Ascending aorta (tissue), 2 donors: ENCODE measurements around the gene HECW1. TPM values are rescaled to one million over a fixed set of nuclear protein-coding genes. Genes with fewer than 3 reads are reported as not detected.
"Not testable (repeated sequence)": the region's sequence is repeated elsewhere in the genome, so short reads cannot be mapped to it uniquely, and the experiment has no call there.

Experiments
- DNase-seq, 2 donors: peaks; one replicate each; pipeline ENCODE4 v3.0.0-alpha.2; 2019; ENCODE audit warnings: low spot score in 2 of 2
- H3K27ac ChIP-seq, 2 donors: fragments of 200-600 bp; sonication (generic); one replicate each; pipeline ENCODE4 v1.5.1; 2016 to 2017; ENCODE audit warnings: mild to moderate bottlenecking in 1 of 2
- H3K27me3 ChIP-seq: fragments of 200-600 bp; sonication (generic); one replicate; pipeline ENCODE4 v1.5.1; 2017
- H3K36me3 ChIP-seq, 2 donors: fragments of 200-600 bp; sonication (generic); one replicate each; pipeline ENCODE4 v1.5.1; 2016
- H3K4me1 ChIP-seq, 2 donors: fragments of 200-600 bp; sonication (generic); one replicate each; pipeline ENCODE4 v1.5.1; 2016 to 2017; ENCODE audit warnings: mild to moderate bottlenecking in 1 of 2
- H3K4me3 ChIP-seq, 2 donors: fragments of 200-600 bp; sonication (generic); one replicate each; pipeline ENCODE4 v1.5.1; 2016 to 2017; ENCODE audit warnings: mild to moderate bottlenecking in 1 of 2
- H3K9me3 ChIP-seq, 2 donors: fragments of 200-600 bp; sonication (generic); one replicate each; pipeline ENCODE4 v1.5.1; 2016
- CTCF ChIP-seq, 3 experiments: fragments of 200-600 bp in 2 of 3; fragments of 450-650 bp in 1 of 3; sonication (generic) in 2 of 3; IDR thresholded peaks; one replicate each; pipeline ENCODE4 v1.5.1; 2016 to 2019; ENCODE audit warnings: antibody characterized with exemption in 3 of 3, mild to moderate bottlenecking in 1 of 3, moderate library complexity in 1 of 3
- intact Hi-C: fragments of 100-400 bp; cut with DNase I; formaldehyde crosslinking; loops from one replicate; pipeline ENCODE4 v1.15.1; 2023
- total RNA-seq: library from RNA; depleted of rRNA; stranded (reverse); fragments of >200 nt; gene quantifications from one replicate; pipeline ENCODE4 v1.1.0, GENCODE V29; 2016

HECW1 gene
- not detected for total RNA-seq

- Histone ChIP-seq H3K9me3 (no peaks in the 10 kb centered on the region), H3K27ac (no peak within 1 kb of the TSS), H3K36me3 (no peaks in the 10 kb centered on the region), H3K27me3 (peaks cover 12% of the 10 kb centered on the region), H3K4me3 (peak within 1 kb of the TSS; percentile 52 to 66), H3K4me1 (peaks cover 11% of the 10 kb centered on the region in 2 donors)
- TF ChIP-seq CTCF (IDR thresholded peaks at IDR 0.05) = no peak
- DNase-seq = no peak
- intact Hi-C loops = loop anchor here (5.0 to 10.0 kb wide), 2 partner anchors 138 to 180 kb away; partner anchors contain the start of genes MRPL32 and PSMA2
These were observed at the start of gene HECW1 for GRCh38 chr7:43112459-43112940. Gene HECW1, plus strand, starts transcription at chr7:43112647. Its CDS starts 131,259 bp downstream, at chr7:43243906.

- intact Hi-C loops = loop anchor here (10.0 kb wide), 1 partner anchor 63 kb away; no protein-coding TSS in a partner anchor
- Histone ChIP-seq H3K9me3 (no peaks in the 10 kb centered on the region), H3K27me3 (no peaks in the 10 kb centered on the region), H3K36me3 (no peaks in the 10 kb centered on the region), H3K27ac (no peak overlapping the region), H3K4me3 (no peak overlapping the region), H3K4me1 (no peaks in the 10 kb centered on the region)
- TF ChIP-seq CTCF (IDR thresholded peaks at IDR 0.05) = peak in 1 of 3 experiments; percentile 5
- DNase-seq = no peak
These were observed 40.8 kb upstream of the HECW1 start for GRCh38 chr7:43071604-43072003.

- no peak for TF ChIP-seq CTCF (IDR thresholded peaks at IDR 0.05)
- no peaks in the 10 kb centered on the region for H3K27me3 ChIP-seq
- H3K36me3 ChIP-seq = no peaks in the 10 kb centered on the region
- H3K4me1 ChIP-seq = no peaks in the 10 kb centered on the region
- no peaks in the 10 kb centered on the region for H3K9me3 ChIP-seq
- no peak overlapping the region for H3K4me3 ChIP-seq
- DNase-seq = no peak
- intact Hi-C loops = loop anchor here (10.0 kb wide), 1 partner anchor 62 kb away; no protein-coding TSS in a partner anchor
- H3K27ac ChIP-seq = no peak overlapping the region
These were observed 39.9 kb upstream of the HECW1 start for GRCh38 chr7:43072530-43072929.

GRCh38 chr7:43073811-43074210 is 38.6 kb upstream of the HECW1 start:
- intact Hi-C loops = loop anchor here (10.0 kb wide), 1 partner anchor 61 kb away; no protein-coding TSS in a partner anchor
- not testable (repeated sequence) for H3K4me3 ChIP-seq, H3K27ac ChIP-seq, H3K27me3 ChIP-seq, H3K9me3 ChIP-seq, H3K4me1 ChIP-seq, H3K36me3 ChIP-seq, DNase-seq

- no peaks in the 10 kb centered on the region for H3K36me3 ChIP-seq
- H3K9me3 ChIP-seq = no peaks in the 10 kb centered on the region
- no peak for DNase-seq
- intact Hi-C loops = loop anchor here (10.0 kb wide), 1 partner anchor 59 kb away; no protein-coding TSS in a partner anchor
- H3K27me3 ChIP-seq = no peaks in the 10 kb centered on the region
- TF ChIP-seq CTCF (IDR thresholded peaks at IDR 0.05) = no peak
- H3K4me1 ChIP-seq = no peaks in the 10 kb centered on the region
- H3K27ac ChIP-seq = no peak overlapping the region
- no peak overlapping the region for H3K4me3 ChIP-seq
These were observed 36.2 kb upstream of the HECW1 start for GRCh38 chr7:43076189-43076605.

GRCh38 chr7:43076606-43077005 is 35.8 kb upstream of the HECW1 start:
- Histone ChIP-seq H3K36me3 (no peaks in the 10 kb centered on the region), H3K27ac (no peak overlapping the region), H3K4me3 (no peak overlapping the region), H3K27me3 (no peaks in the 10 kb centered on the region), H3K4me1 (no peaks in the 10 kb centered on the region), H3K9me3 (no peaks in the 10 kb centered on the region)
- DNase-seq = no peak
- TF ChIP-seq CTCF (IDR thresholded peaks at IDR 0.05) = no peak
- intact Hi-C loops = loop anchor here (10.0 kb wide), 1 partner anchor 58 kb away; no protein-coding TSS in a partner anchor
